GM12892 (cell line): ENCODE results near the gene SLC24A3. TPM values are rescaled to one million over a fixed set of nuclear protein-coding genes. Genes with fewer than 3 reads are reported as not detected.

Experiments
- DNase-seq: peaks from one replicate; pipeline ENCODE4 v3.0.0; 2011; ENCODE audit not compliant: insufficient read length
- FAIRE-seq: peaks from 2 replicates; lab custom pipeline; 2011; peaks lifted over from hg19 to GRCh38; lab: Jason Lieb, UNC
- POLR2A ChIP-seq: IDR thresholded peaks from 2 replicates; pipeline ENCODE4 v1.6.1; 2011; ENCODE audit warnings: low read depth, low read length, control low read depth
- POLR2AphosphoS5 ChIP-seq: IDR thresholded peaks from 2 replicates; pipeline ENCODE4 v1.6.1; 2011; ENCODE audit warnings: low read depth, low read length, control low read depth
- TAF1 ChIP-seq: IDR thresholded peaks from 2 replicates; pipeline ENCODE4 v1.6.1; 2011; ENCODE audit warnings: low read depth, mild to moderate bottlenecking, control low read depth, low read length, borderline replicate concordance
- polyA plus RNA-seq: library from polyadenylated mRNA; unstranded; fragments of >200 nt; gene quantifications from one replicate; pipeline ENCODE4 v1.2.1, GENCODE V29; 2012; ENCODE audit warnings: missing spikeins, inconsistent platforms; ENCODE audit not compliant: missing spikeins

Gene SLC24A3
- polyA plus RNA-seq = not detected

GRCh38 chr20:19212469-19212815 is at the start of gene SLC24A3:
Gene SLC24A3 (plus strand): TSS chr20:19212642.
- DNase-seq (no peak), FAIRE-seq (no peak)
- no peak for TF ChIP-seq POLR2AphosphoS5
- TF ChIP-seq POLR2A = no peak
- no peak for TF ChIP-seq TAF1

GRCh38 chr20:19170148-19170547 is 42.3 kb upstream of the SLC24A3 start:
- no peak for TF ChIP-seq POLR2AphosphoS5
- no peak for TF ChIP-seq POLR2A
- no peak for TF ChIP-seq TAF1
- FAIRE-seq (no peak), DNase-seq (no peak)

- FAIRE-seq = no peak
- no peak for TF ChIP-seq TAF1
- TF ChIP-seq POLR2AphosphoS5 = no peak
- no peak for TF ChIP-seq POLR2A
Measured at GRCh38 chr20:19172637-19173036, 39.8 kb upstream of the SLC24A3 start.

GRCh38 chr20:19176470-19177052 is 35.9 kb upstream of the SLC24A3 start:
- TF ChIP-seq POLR2A (no peak), POLR2AphosphoS5 (no peak), TAF1 (no peak)
- FAIRE-seq (no peak), DNase-seq (no peak)

More at GRCh38 chr20:19172637-19173036, 39.8 kb upstream of the SLC24A3 start:
- no peak for DNase-seq

- no peak for FAIRE-seq
- no peak for TF ChIP-seq TAF1
- no peak for TF ChIP-seq POLR2AphosphoS5
- no peak for TF ChIP-seq POLR2A
- no peak for DNase-seq
Measured at GRCh38 chr20:19181552-19181951, 30.9 kb upstream of the SLC24A3 start.

GRCh38 chr20:19185083-19185482 is 27.4 kb upstream of the SLC24A3 start:
- FAIRE-seq (no peak), DNase-seq (no peak)
- TF ChIP-seq POLR2AphosphoS5 (no peak), TAF1 (no peak), POLR2A (no peak)

DNA sequence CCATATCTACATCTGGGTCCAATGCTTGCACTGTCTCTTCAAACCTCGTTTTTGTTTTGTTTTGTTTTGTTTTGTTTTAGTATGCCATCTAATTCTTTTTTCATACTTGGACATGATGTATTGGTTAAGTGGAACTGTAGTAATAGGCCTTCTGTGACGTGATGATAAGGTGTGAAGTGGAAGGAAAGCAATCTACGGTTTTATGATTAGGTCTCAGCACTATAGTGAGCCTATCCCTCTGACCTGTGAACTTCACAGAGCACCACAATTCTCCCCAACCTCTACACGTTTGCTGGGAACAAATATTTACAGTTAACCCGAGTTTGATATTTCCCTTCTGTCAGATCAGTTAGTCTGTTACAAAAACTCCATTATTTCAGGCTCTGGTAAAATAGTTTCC is 19.1 kb upstream of the SLC24A3 start:
- no peak for DNase-seq
- FAIRE-seq = no peak
- TF ChIP-seq TAF1 (no peak), POLR2A (no peak), POLR2AphosphoS5 (no peak)

DNA sequence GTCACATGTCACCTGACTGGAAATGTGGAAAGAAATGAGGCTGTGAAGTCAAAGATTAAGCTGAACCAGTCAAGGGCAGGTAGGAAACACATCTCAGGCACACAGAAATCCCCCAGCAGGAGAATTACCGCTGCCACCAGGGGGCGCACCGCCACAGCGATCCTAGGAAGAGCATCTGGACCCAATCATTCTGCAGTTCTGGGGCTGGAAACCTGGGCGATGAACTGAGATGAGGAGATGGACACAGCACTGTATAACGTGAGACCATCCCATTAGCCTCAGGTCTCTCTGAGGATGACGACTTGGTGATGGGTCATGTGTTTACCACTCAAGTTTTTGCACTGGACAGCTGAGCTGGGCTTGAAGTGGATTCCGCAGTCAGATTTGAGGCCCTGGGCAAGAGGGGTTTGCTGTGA is 6.5 kb upstream of the SLC24A3 start:
- DNase-seq (peak; percentile 32), FAIRE-seq (peak; percentile 92)
- TF ChIP-seq POLR2AphosphoS5 (no peak), POLR2A (no peak), TAF1 (no peak)

GRCh38 chr20:19207541-19207940 is 4.9 kb upstream of the SLC24A3 start:
- no peak for DNase-seq
- TF ChIP-seq POLR2A (no peak), POLR2AphosphoS5 (no peak), TAF1 (no peak)
- FAIRE-seq = no peak

- no peak for DNase-seq
- no peak for TF ChIP-seq TAF1
- TF ChIP-seq POLR2AphosphoS5 = no peak
- TF ChIP-seq POLR2A = no peak
- no peak for FAIRE-seq
Measured at GRCh38 chr20:19210391-19211155, 1.9 kb upstream of the SLC24A3 start.

GRCh38 chr20:19211252-19211651 is 1.2 kb upstream of the SLC24A3 start:
- TF ChIP-seq POLR2A (no peak), TAF1 (no peak), POLR2AphosphoS5 (no peak)
- FAIRE-seq = no peak

More at GRCh38 chr20:19211252-19211651, 1.2 kb upstream of the SLC24A3 start:
- no peak for DNase-seq
